ENCODE results near the gene PFKL. TPM values are rescaled to one million over a fixed set of nuclear protein-coding genes. Genes with fewer than 3 reads are reported as not detected.

Gene PFKL
- total and polyA plus RNA-seq, 2 of the 8 experiments (the other 6 are each of a cell fraction or from before 2014, with no cell fraction given) = 80.2 to 82.3 TPM

DNA sequence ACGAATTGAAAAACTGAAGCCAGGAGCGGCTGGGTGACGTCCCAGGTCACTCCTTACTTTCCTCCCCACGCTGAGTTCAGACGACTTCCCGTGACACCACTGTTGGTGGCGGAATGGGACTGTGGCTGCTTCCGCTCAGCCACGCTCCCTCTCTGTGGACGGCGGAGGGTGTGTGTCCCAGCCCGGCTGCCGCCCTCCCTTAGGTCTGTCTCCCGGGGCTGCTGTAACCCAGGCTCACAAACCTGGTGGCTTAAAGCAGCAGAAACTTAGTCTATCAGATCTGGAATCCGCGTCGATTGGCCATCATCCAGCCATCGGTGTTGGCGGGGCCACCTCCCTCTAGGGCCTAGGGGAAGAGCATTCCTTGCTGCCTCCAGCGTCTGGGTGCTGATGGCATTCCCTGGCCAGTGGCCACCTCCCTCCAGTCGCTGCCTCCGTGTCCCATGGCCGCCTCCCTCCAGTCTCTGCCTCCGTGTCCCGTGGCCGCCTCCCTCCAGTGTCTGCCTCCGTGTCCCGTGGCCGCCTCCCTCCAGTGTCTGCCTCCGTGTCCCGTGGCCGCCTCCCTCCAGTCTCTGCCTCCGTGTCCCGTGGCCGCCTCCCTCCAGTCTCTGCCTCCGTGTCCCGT is 71.0 kb downstream of the PFKL start:
- no peak overlapping the region for H3K14ac ChIP-seq (ENCODE audit: insufficient read length)
- H2BK5ac ChIP-seq (ENCODE audit: low read depth, low read length) = no peak overlapping the region
- DNase-seq (ENCODE audit: low read depth in 1 of 2, low spot score in 2 of 2) (no peak), FAIRE-seq (no peak)
- H3K4ac ChIP-seq (replicated peaks; ENCODE audit: insufficient read length, low read depth, low read length) = no peak overlapping the region
- H2BK12ac ChIP-seq (ENCODE audit: low read depth, low read length) = no peak overlapping the region
- no peak overlapping the region for H3K9ac ChIP-seq (replicated peaks in 1 of 4; ENCODE audit: extremely low read depth in 1 of 4, low read depth in 3 of 4, low read length in 3 of 4)
- H3K4me3 ChIP-seq (ENCODE audit: extremely low read depth in 1 of 4, insufficient read depth in 2 of 4, low read depth in 3 of 4, low read length in 4 of 4) = no peak overlapping the region
- H4K91ac ChIP-seq (replicated peaks; ENCODE audit: insufficient read length, low read length) = no peak overlapping the region
- H3K23ac ChIP-seq (ENCODE audit: insufficient read length) = no peak overlapping the region
- H3K4me2 ChIP-seq (ENCODE audit: insufficient read depth in 1 of 2, low read depth in 2 of 2, low read length in 2 of 2) = no peak overlapping the region
- no peak overlapping the region for H2BK20ac ChIP-seq (ENCODE audit: low read length)
- H4K5ac ChIP-seq (ENCODE audit: insufficient read length, low read depth, low read length) = no peak overlapping the region
- H3K56ac ChIP-seq (replicated peaks; ENCODE audit: insufficient read length, low read depth, low read length) = no peak overlapping the region
- H2BK120ac ChIP-seq (replicated peaks; ENCODE audit: low read depth, low read length) = no peak overlapping the region
- peaks cover 0 to 12% (median 7%) of the 10 kb centered on the region in 4 experiments; a peak in 6 of 7 replicates for H3K4me1 ChIP-seq (replicated peaks in 1 of 4; ENCODE audit: control insufficient read depth in 3 of 4, insufficient read depth in 4 of 4, low read length in 3 of 4)
- H2AK5ac ChIP-seq (ENCODE audit: low read depth, low read length) = no peak overlapping the region
- no peak overlapping the region for H2AFZ ChIP-seq (ENCODE audit: low read length)
- H3K27ac ChIP-seq (ENCODE audit: low read depth, low read length) = no peak overlapping the region
- H4K20me1 ChIP-seq (replicated peaks in 1 of 2; ENCODE audit: control insufficient read depth in 1 of 2, insufficient read depth in 2 of 2, low read length in 2 of 2) = no peaks in the 10 kb centered on the region
- H4K8ac ChIP-seq (ENCODE audit: extremely low read depth, insufficient read depth, low read length) = no peak overlapping the region
- POLR2A ChIA-PET (ENCODE audit: partially characterized antibody) = no interaction called here
- no peaks in the 10 kb centered on the region for H3K36me3 ChIP-seq (ENCODE audit: control insufficient read depth in 2 of 4, insufficient read depth in 4 of 4, low read length in 3 of 4)
- WGBS, 2 experiments (ENCODE audit: extremely low coverage in 1 of 2, insufficient coverage in 1 of 2, insufficient read length in 1 of 2, insufficient replicate concordance in 2 of 2, low coverage in 1 of 2, low lambda C conversion rate in 2 of 2, missing lambda C conversion rate in 1 of 2) = 89% methylated on average over 25 of the region's 37 CpGs; no CpG with 5 or more reads in 1 of the 2 experiments
- H3K9me3 ChIP-seq (ENCODE audit: insufficient read depth in 2 of 2, low read depth in 1 of 2, low read length in 1 of 2) = peaks cover 6 to 14% of the 10 kb centered on the region in 2 experiments; a peak in 3 of 4 replicates
- no peaks in the 10 kb centered on the region for H3K79me1 ChIP-seq (ENCODE audit: low read depth, low read length)
- peaks cover 3% of the 10 kb centered on the region; the same call in 1 of the 2 replicates for H3K23me2 ChIP-seq (ENCODE audit: low read depth, low read length)
- peaks cover 0 to 20% (median 15%) of the 10 kb centered on the region in 4 experiments; a peak in 6 of 7 replicates for H3K27me3 ChIP-seq (replicated peaks in 1 of 4; ENCODE audit: control insufficient read depth in 3 of 4, extremely low read depth in 1 of 4, insufficient read depth in 3 of 4, low read length in 3 of 4)
- no peak overlapping the region for H2BK15ac ChIP-seq (ENCODE audit: low read length)
- CTCF ChIA-PET (ENCODE audit: partially characterized antibody) = no interaction called here
- H3K79me2 ChIP-seq (ENCODE audit: control insufficient read depth in 1 of 2, insufficient read depth in 2 of 2, low read length in 2 of 2) = no peaks in the 10 kb centered on the region
- H3K18ac ChIP-seq (ENCODE audit: extremely low read depth, low read length) = no peak overlapping the region
- no peak for TF ChIP-seq RNF2 (IDR thresholded peaks at IDR 0.05; ENCODE audit: borderline replicate concordance, low read depth, low read length, missing control alignments, poor library complexity, severe bottlenecking)
- TF ChIP-seq CEBPB (IDR thresholded peaks at IDR 0.05; ENCODE audit: low read depth, low read length) = no peak
- no peak for TF ChIP-seq SAP30 (IDR thresholded peaks at IDR 0.05; ENCODE audit: insufficient read depth, insufficient replicate concordance, low read length)
- no peak for TF ChIP-seq KDM1A (IDR thresholded peaks at IDR 0.05; ENCODE audit: borderline replicate concordance, low read length)
- no peak for TF ChIP-seq POLR2AphosphoS5 (IDR thresholded peaks at IDR 0.05; ENCODE audit: low read depth, low read length)
- no peak for TF ChIP-seq FOSL1 (IDR thresholded peaks at IDR 0.05; ENCODE audit: insufficient read depth, low read depth, low read length)
- no peak for TF ChIP-seq CTCF (IDR thresholded peaks at IDR 0.05; ENCODE audit: control extremely low read depth in 1 of 3, insufficient read depth in 1 of 3, low read depth in 1 of 3, low read length in 3 of 3)
- TF ChIP-seq SUZ12 (IDR thresholded peaks at IDR 0.05; ENCODE audit: low read length) = no peak
- TF ChIP-seq NANOG (IDR thresholded peaks at IDR 0.05; ENCODE audit: insufficient read depth, low read depth, low read length, poor library complexity, severe bottlenecking) = no peak
- no peak for TF ChIP-seq YY1 (IDR thresholded peaks at IDR 0.05; ENCODE audit: low read depth, low read length)

All from H1 (cell line).